Raji (cell line): Measurements from ENCODE around the gene TRIM52.

Source experiments
- POLR2A ChIP-seq: IDR thresholded peaks from 2 replicates; pipeline ENCODE4 v1.6.1; 2011; ENCODE audit warnings: low read depth, low read length, control low read depth; ENCODE audit not compliant: insufficient read depth

TRIM52 gene

DNA sequence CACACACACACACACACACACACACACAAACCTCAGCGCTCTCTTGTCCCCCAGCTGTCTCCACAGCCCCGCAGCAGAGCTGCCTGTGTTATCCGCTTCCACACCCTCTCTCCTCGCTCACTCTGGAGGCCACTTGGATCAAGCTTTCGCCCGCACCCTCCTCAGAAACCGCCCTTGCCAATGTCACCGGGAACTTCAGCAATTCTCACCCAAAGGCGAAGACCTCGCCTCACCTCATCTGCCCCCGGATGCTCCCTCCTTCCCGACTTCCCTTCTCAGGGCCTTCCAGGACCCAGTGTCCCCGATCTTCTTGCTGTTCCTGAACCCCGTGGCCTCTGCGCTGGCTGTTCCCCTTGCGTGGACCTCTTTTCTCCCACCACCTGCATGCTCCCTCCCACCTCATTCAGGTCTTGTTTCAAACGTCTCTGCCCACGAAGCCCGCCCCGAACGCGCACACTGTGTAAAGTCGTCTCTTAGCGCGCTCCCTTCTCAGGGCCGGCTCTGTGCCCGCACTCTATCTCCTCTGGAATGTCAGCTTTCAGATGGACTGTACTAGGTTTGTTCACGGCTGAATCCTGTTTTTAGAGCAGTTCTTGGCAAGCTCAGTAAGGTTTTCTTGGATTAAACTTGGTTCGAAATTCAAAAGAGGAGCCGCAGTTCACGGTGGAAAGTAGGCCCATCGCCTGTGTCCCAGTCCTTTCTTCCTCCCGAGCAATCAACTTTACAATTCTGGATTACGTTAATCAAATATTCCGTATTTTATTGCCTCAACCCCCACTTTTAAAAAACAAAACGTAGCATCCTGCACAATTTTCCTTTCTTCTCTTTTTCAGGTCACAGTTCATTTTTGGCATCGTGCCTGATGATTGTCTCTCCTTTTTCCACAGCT is 54.9 kb downstream of the TRIM52 start:
- TF ChIP-seq POLR2A = no peak
